GM19240 (cell line): Measurements from ENCODE around the gene PCNX2.
A peak's percentile ranks its signal among the peaks of the same experiment; 100 is the strongest.

Source experiments
- DNase-seq: peaks from one replicate; pipeline ENCODE4 v3.0.0; 2011; ENCODE audit warnings: low spot score; ENCODE audit not compliant: insufficient read length

PCNX2 gene

GRCh38 chr1:233295237-233295974, at the start of gene PCNX2:
Gene PCNX2 (minus strand): TSS chr1:233295725. CDS start chr1:233295478, 247 bp downstream.
- peak; percentile 73 for DNase-seq

DNA sequence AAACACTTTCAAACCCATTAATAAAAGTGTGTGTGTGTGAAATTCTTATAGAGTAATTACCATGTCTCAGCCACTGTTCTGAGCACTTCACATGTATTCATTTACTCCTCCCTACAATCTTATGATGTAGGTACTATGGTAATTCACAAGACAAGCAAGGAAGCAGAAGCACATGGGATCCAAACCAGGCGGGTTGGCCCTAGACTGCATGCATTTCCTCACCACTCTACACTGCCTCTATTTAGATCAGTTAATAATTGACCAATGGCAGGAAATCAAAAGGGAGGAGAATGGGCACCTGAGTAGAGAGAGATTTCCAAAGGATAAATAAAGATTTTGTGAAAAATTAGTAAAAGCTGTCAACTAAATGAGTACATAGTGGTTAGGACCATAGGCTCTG, 47.7 kb upstream of the PCNX2 start:
- DNase-seq = no peak

- no peak for DNase-seq
Measured at GRCh38 chr1:233342086-233342485, 46.6 kb upstream of the PCNX2 start.

DNA sequence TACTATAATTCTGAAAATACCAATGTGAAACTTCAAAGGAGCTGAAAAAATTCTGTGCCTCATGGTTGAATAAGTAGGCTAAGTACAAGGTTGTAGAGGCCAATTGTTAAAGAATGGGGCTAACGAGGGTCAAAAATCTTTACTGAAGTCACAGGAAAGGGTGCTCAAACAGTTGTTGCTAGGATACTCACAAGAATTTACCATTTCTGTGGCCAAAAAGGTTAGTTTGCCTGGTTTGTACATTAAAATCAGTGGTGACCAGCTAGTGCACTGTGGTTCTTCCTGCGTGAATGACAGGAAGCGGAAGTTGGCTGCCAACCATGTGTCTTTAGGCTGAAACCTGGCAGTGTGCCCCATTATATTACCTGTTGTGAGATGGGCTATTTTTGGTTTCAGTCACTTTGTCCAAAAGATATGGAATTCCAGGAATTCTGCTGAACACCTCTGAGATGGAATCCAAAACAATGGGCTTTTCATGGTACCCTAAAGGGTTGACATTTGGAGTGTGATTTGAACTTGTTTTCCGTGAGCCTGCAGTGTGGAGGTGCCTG, 45.5 kb upstream of the PCNX2 start:
- DNase-seq = no peak

DNA sequence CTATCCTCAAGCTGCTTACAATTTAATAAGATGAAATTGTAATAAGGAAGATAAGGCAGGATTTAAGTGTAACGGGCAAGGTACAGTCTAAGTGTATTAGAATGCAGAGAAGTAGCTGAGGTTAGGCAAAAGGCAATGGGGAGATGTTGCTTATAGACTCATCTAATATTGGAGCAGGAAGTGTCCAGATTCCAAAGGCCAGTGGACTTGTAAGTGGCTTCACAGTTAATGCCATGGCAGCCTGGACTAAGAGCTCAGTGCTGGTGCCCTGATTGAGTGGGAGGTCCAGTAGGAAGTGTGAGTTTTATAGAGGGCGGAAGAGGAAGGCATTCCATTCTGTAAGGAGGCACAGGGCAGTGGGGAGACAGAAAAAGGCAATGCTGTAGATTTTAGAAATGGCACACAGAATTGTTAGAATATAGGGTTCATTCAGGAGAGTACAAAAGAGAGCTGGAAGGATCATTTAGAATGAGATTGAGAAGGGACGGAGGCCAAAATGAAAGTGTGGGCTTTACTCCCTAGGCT, 44.6 kb upstream of the PCNX2 start:
- no peak for DNase-seq

- no peak for DNase-seq
Measured at GRCh38 chr1:233338102-233338501, 42.6 kb upstream of the PCNX2 start.

- DNase-seq = no peak
Measured at GRCh38 chr1:233337505-233337904, 42.0 kb upstream of the PCNX2 start.

GRCh38 chr1:233336554-233337456, 41.3 kb upstream of the PCNX2 start:
- DNase-seq = no peak

GRCh38 chr1:233334092-233334491, 38.6 kb upstream of the PCNX2 start:
- DNase-seq = no peak

DNA sequence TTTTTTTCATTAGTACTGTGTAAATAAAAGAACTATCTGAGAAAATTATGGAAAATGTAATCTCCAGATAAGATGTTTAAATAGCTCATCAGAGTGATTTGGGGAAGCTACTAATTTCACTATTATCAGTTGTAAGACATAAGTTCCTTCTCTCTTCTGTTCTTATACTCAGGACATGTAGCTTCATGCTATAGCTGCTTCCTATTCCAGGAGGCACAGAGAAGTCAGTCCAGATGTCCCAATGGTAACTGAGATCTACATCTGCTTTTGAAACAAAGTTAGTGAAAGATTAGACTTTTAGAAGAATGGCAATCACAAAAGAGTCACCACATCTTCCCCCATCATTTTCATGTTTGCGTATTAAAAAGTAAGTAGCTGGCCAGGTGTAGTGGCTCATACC, 37.6 kb upstream of the PCNX2 start:
- DNase-seq = no peak

DNA sequence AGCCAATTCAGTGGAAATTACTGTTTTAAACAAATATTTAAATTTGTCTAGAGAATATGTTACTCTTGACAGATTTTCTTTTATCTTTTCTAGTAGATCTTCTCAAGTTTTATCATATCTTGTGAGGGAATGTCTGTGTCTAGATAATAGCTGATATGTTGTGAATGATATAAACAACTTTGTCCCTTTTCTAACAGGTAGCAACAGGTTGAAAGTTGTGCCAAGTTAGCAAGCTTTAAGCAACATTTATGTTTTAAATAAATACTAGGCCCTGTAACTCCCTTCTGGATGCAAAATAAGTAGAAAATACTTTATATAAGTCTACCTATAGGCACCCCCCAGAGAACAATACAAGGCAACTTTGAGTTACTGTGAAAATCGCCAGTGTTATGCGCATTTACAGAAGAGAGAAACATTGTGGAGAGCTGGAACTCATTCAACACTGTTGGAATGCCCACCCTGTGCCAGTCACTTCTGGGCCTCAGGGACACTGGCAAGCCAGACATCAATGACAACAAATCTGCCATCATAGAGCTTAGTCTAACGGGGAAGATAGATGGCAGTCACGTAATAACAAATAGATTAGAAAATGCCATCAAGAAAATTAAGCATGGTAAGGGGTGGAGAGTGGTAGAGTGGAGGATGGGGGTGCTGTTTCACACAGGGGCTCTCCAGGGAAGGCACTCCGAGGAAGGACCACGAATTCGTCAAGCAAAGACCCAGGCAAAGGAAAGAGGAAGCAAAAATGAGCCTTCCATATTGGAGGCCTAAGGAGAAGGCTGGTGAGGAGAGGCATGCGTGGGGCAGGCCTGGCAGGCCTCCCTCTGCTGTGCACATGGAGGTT, 36.4 kb upstream of the PCNX2 start:
- no peak for DNase-seq

GRCh38 chr1:233328142-233328921, 32.8 kb upstream of the PCNX2 start:
- DNase-seq = no peak

- no peak for DNase-seq
Measured at GRCh38 chr1:233327651-233328141, 32.2 kb upstream of the PCNX2 start, which contains the start of gene MAP3K21. Gene MAP3K21 (plus strand): TSS chr1:233327724. CDS start chr1:233328029, 305 bp downstream.

- DNase-seq = peak; percentile 58
Measured at GRCh38 chr1:233326811-233327650, 31.5 kb upstream of the PCNX2 start.

DNA sequence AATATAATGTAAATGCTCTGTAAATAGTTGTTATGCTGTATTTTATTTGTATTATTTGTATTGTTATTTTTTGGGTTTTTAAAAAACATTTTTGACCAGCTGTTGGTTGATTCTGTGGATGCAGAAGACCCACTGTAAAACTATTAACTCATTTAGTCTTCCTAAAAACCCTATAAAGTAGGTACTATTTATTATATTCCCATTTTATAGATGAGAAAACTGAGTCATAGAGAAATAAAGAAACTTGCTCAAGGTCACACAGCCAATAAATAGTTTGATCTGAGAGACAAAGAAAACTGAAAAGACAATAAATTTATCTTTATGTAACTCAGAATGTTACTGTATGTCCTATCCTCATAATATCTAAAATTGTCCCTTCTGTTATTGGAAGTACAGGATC, 30.8 kb upstream of the PCNX2 start:
- no peak for DNase-seq

GRCh38 chr1:233323718-233324117, 28.2 kb upstream of the PCNX2 start:
- no peak for DNase-seq

DNA sequence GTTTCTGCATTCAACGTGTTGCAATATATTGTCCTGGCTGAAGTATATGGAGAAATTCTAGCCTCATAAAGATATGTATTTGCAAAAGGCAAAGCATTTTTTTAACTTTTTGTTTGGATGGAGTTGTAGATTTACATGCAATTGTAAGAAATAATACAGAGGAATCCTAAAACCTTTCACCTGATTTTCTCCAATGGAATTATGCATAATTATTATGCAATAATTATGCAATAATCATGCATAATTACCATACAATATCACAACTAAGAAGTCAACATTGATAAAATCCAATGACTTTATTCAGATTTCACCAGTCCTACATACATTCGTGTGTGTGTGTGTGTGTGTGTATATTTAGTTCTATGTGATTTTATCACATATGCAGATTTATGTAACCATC, 24.5 kb upstream of the PCNX2 start:
- no peak for DNase-seq

DNA sequence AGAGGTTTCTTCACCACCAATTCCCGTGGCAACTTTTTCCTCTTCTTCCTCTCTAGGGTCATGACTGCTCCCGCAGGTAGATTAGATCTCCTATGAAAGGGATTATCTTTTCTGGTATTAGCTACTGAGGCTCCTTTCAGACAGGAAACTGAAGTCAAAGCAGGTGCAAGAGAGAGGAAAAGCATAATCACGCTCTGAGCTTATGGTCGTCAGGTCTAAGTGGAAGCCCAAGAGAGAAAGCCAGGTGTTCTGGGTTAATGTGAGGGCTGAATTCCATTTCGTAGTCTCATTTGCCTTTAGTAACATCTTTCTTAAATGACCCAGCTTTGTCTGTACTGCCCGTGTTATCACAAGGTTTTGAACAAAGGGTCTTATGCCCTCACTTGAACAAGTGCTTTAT, 23.7 kb upstream of the PCNX2 start:
- no peak for DNase-seq

DNA sequence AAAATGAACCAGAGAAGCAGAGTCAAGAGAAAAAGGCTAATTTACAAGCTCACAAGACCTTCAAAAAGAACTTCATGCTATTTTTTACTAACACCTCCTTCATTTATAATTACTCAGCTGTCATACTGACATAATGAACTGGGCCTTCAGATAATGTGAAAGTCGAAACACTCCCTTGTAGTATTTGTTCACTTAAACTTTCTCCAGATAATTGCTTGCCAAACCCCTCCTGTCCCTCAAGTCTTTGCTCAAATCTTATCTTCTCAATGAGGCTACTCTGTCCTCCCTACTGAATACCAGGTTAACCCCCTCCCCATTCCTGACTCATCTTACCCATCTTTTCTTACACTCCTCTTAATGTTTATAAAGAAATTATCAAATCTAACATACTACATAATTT, 20.9 kb upstream of the PCNX2 start:
- DNase-seq = no peak
